ENCODE measurements around the gene GLB1L3.

Gene GLB1L3

DNA sequence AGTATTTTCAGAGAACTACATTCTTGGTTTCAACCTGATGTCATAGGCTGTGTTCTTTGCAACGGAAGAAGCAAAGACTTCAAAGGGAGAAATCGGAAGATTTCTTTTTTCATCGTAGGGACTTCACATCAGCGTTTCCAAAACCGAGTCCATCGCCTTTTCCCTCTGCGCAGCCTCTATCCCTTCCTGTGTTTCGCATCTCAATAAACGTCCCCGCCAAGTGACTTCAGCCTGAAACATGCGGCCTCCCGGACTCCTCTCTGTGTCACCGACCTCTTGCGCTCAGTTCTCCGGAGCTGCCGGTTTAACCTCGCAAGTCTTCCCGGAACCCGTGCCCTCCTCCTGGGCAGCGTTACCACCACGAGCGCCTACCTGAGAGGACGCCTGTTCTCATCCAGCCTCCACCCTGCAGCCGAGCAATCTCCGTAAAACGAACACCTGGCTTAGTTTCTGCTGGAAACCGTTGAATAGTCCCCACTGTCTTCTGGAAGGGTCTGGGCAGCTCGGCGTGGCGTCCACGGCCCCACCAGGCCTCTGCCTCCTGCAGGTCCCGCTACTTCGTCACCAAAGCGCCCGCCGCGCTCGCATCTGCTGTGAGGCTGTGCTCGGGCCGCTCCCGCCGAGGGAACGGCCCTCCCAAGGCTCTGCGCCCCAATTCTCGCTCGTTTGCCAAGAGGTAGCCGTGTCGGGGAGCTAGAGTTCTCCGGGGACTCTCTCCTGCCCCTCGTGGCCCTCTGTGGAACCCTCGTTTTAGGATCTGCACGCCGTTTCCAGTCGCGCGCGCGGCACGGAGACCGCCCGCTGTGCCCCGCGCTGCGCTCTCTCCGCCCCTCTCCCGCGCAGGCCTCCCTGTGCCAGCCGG lies at the start of gene GLB1L3:
TSS of gene GLB1L3 (plus strand) at position 846 of the 862 bp plus-strand sequence. CDS start 362 bp downstream, outside the sequence.
- no peak for DNase-seq

DNA sequence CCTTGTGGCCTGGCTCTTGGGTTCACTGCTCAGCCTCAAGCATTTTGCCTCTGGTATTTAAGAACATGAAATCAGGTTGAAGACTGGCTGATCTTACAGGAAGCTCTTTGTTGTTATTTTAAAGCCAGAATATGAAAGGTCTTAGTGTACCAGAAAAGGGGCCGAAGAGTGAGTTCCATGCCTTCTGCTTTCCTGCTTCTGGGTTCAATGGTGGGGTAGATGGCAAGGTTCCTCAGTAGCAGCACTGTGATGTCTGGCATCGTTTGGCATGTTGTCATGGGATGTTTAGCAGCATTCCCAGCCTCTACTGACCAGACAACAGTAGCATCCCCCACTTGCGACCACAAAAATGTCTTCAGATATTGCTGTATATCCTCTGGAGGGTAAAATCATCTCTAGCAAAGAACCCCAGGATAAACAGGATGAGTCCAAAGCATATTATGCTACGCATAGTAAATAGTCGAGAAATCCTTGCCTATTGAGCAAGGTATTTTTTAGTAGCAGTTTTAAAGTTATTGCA lies 49.3 kb upstream of the GLB1L3 start:
- DNase-seq: no peak

GRCh38 chr11:134228625-134229024 lies 47.6 kb upstream of the GLB1L3 start:
- no peak for DNase-seq

- no peak for DNase-seq
These were observed 46.9 kb upstream of the GLB1L3 start for GRCh38 chr11:134229126-134229790.

GRCh38 chr11:134230339-134230738 lies 45.8 kb upstream of the GLB1L3 start:
- no peak for DNase-seq

DNA sequence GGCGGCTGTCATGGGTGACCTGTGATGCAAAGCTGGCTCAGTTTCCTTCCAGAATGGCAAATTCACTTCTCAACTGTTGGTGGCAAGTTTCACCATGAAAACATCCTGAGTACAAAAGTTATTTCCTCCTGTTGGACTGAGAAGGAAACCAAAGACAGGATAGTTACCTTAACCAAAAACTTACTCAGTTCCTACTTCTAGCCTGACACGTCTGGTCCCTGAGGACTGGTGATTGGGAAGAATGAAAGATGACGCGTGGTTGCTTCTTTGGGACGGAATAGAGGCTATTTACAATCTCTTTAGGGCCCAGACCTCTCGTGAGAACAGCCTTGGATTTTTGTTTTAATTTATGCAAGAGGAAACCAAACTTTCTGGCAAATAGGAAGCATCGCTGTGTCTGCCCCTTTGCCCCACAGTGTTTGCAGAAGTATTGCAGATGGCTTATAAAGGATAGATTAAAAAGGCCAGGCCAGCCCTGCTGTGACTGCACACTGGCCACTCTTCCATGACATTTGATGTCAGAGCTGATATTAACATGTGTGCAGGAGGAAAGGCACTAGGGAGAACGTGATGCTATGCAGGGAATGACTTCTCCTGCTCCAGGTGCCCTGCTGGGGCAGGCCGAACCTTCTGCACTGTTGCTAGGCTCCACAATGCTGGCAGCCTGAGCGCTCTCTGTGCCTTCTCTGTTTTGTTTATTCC lies 44.1 kb upstream of the GLB1L3 start:
- DNase-seq: no peak

DNA sequence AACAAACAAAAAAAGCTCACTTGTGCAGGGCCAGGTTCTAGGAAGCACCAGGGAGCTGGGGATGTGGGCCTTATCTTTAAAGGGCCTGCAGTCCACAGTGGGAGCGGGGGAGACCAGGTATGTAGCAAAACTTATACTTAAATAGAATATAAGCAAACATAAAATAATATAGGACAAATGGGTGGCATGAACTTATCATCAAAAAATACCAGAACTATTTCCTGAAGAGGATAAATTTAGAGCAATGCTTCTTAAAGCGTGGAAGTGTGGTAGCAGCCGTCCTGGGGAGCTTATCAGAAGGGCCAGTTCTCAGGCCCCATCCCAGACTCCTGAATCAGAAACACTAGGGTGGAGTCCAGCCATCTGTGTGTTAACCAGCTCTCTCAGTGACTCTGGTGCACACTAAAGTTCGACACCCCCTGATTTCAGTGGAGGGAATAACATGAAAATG lies 42.4 kb upstream of the GLB1L3 start:
- DNase-seq: no peak

- DNase-seq: no peak
These were observed 40.8 kb upstream of the GLB1L3 start for GRCh38 chr11:134235399-134235798.

- DNase-seq: no peak
These were observed 39.2 kb upstream of the GLB1L3 start for GRCh38 chr11:134236834-134237556.

DNA sequence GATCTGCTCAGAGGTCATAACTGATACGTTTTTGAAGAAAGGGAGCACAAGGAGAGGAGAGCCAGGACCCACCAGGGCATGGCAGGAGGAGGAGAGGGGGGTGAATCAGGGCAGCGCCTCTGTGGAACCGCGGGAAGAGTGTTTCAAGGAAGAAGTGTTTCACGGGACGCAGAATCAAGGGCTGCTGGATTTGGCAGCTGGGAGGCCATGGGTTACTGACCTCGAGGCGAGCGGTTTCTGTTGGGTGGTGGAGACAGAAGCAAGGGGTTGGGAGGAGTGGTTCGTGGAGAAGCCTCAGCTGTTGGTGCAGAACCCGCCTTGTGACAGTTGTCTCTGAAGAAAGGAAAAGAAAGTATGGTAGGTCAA lies 38.6 kb upstream of the GLB1L3 start:
- no peak for DNase-seq

- no peak for DNase-seq
These were observed 37.2 kb upstream of the GLB1L3 start for GRCh38 chr11:134238956-134239355.

DNA sequence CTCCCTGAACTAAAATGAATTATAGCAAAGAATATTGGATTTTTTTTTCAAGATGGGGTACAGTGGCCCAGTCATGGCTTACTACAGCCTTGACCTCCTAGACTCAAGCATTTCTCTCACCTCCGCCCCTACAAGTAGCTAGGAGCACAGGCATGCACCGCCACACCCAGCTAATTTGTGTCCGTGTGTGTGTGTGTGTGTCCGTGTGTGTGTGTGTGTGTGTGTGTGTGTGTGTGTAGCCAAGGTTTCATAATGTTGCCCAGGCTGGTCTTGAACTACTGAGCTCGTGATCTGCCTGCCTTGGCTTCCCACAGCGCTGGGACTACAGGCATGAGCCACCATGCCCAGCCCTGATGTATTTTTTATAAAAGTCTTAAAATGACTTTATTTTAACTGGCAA lies 35.6 kb upstream of the GLB1L3 start:
- DNase-seq: no peak

DNA sequence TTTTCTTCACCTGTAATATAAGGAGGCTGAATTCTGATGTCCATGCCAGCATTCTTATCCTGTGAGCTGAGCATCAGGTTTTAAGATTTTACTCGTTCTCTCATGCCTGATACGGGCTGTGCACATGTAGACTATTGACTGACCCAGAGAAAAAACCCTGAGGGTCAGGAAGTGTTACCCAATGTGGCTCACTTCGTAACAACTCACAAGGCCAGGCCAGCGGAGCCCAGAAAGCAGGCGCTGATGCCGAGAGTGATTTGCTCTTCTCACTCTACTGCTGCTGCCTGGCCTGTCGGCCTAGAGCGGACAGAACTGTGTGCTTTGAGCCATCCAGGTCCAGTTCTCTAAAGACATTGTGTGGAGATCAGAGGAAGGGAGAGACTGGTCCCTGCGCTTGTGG lies 33.8 kb upstream of the GLB1L3 start:
- no peak for DNase-seq

GRCh38 chr11:134243913-134244312 lies 32.3 kb upstream of the GLB1L3 start:
- no peak for DNase-seq

GRCh38 chr11:134244593-134244992 lies 31.6 kb upstream of the GLB1L3 start:
- no peak for DNase-seq

DNA sequence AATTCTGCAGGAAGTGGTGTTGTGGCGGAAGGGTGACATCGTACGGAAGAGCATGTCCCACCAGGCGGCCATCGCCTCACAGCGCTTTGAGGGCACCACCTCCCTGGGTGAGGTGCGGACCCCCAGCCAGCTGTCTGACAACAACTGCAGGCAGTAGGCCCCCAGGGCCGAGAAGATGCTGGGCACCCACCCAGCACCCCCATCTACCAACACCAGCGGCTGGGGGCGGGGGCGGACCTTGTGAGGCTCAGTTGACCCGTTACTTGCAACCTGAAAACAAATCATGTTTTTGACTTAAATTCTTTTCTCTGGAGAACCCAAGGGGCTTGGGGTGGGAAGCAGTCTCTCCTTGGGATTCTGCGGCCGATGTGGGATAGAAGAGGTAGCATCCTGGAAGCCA lies 30.7 kb upstream of the GLB1L3 start:
- DNase-seq: no peak

DNA sequence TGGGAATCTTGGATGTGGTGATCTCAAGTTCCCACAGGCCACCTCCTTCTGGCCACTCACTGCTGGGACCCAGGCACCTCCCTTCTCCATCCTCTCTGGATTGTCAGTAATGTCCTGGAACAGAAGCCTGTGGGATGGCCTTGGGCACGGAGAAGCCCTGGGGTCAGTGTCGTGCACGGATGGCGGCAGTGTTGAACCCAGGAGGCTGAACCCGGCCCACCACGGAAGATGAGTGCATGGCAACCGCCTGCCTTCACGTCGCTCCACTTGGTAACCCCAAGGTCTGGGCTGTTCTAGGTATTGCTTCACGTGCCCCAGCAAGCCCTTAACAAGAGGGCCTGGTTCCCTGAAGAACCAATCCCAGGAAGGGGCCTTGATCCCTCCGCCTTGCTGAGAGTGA lies 30.1 kb upstream of the GLB1L3 start:
- DNase-seq: no peak

GRCh38 chr11:134246678-134247077 lies 29.5 kb upstream of the GLB1L3 start:
- no peak for DNase-seq

DNA sequence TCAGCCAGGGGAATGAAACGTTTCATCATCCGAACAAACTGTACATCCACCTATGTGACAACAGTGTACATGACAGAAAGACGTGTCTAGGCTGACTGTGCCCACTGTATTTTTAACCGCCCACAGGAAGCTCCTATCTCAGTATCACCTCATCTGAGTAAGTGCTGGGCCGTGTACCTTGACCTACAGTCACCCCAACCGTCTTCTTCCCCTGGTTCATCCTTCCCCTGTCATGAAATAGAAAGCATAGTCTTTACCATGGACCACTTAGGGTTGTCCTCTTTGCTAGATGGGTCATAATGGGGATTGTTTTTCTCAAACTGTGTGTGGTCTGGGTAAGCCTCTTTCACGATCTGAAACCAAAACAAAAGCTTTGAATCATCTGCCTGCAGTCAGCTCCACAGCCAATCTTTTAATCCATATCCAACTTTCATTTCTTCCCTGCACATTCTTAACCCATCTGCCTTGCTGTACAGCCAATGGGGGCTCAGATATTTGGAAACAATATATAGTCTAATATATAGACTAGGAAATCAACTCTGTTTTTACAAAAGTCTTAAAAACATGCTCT lies 27.2 kb upstream of the GLB1L3 start:
- no peak for DNase-seq

DNA sequence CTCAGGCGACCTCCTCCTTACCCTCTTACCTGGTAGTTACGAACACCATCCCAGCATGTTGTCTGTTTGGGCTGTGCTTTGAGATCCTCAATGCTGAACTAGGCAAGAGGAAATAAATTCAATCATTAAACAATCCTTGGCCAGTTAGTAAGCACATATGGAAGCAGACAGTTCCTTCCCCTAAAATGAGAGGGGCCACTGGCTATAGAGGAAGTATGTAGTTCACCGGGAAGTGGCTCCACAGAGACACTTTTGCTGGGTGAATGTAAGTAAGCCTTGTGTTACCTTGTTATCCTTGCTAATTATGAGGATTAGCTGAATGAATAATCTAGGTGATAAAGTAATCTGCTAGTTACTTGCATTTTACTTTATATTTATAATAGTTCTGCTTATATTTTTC lies 25.9 kb upstream of the GLB1L3 start:
- DNase-seq: no peak

DNA sequence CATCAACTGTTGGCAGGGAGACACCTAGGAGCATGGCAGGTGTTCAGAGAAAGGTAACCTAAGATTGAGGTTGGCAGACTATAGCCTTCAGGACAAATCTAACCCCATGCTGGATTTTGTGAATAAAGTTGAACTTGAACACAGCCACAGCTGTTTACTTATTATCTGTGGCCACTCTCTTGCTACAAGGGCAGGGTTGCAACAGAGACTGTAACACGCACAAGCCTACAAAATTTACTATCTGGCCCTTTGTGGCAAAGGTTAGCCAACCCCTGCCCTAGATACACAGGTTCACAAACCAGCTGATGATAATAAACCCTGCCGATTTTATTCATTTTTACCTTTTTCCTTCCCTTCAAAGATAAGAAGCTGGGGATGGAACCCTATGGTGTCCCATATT lies 25.5 kb upstream of the GLB1L3 start:
- DNase-seq: no peak
